HG03460 (cell line): ENCODE data around the gene KRT1.
"Not testable (repeated sequence)": the region's sequence is repeated elsewhere in the genome, so short reads cannot be mapped to it uniquely, and the experiment has no call there.

ENCODE experiments used
- ATAC-seq: cut with Tn5 transposase; IDR thresholded peaks from one replicate; pipeline ENCODE4 v1.9.1; 2021; ENCODE audit not compliant: unreplicated experiment

Gene KRT1

GRCh38 chr12:52680363-52680762 lies at the start of gene KRT1:
KRT1 (minus strand) TSS chr12:52680407; CDS start chr12:52680348, 59 bp downstream.
- no peak for ATAC-seq

GRCh38 chr12:52729147-52729546 lies 48.9 kb upstream of the KRT1 start:
- no peak for ATAC-seq

- ATAC-seq: no peak
These were observed 48.2 kb upstream of the KRT1 start for GRCh38 chr12:52728374-52728773.

- ATAC-seq: no peak
These were observed 46.8 kb upstream of the KRT1 start for GRCh38 chr12:52727037-52727436.

GRCh38 chr12:52726451-52726850 lies 46.2 kb upstream of the KRT1 start:
- no peak for ATAC-seq

- no peak for ATAC-seq
These were observed 44.2 kb upstream of the KRT1 start for GRCh38 chr12:52724384-52724783.

- no peak for ATAC-seq
These were observed 42.5 kb upstream of the KRT1 start for GRCh38 chr12:52722680-52723079.

- ATAC-seq: no peak
These were observed 41.7 kb upstream of the KRT1 start for GRCh38 chr12:52721838-52722470.

- ATAC-seq: no peak
These were observed 40.2 kb upstream of the KRT1 start for GRCh38 chr12:52720365-52720886.

- no peak for ATAC-seq
These were observed 35.9 kb upstream of the KRT1 start for GRCh38 chr12:52716061-52716460.

GRCh38 chr12:52715416-52715815 lies 35.2 kb upstream of the KRT1 start:
- ATAC-seq: no peak

GRCh38 chr12:52714887-52715281 lies 34.7 kb upstream of the KRT1 start:
- no peak for ATAC-seq

GRCh38 chr12:52713960-52714886 lies 34.0 kb upstream of the KRT1 start:
- ATAC-seq: no peak

GRCh38 chr12:52712122-52712521 lies 31.9 kb upstream of the KRT1 start:
- ATAC-seq: not testable (repeated sequence)

GRCh38 chr12:52710730-52711129 lies 30.5 kb upstream of the KRT1 start:
- ATAC-seq: no peak

GRCh38 chr12:52708010-52708409 lies 27.8 kb upstream of the KRT1 start:
- no peak for ATAC-seq

GRCh38 chr12:52704464-52704863 lies 24.3 kb upstream of the KRT1 start:
- no peak for ATAC-seq

GRCh38 chr12:52703878-52704277 lies 23.7 kb upstream of the KRT1 start:
- ATAC-seq: no peak

GRCh38 chr12:52703424-52703823 lies 23.2 kb upstream of the KRT1 start, which contains the start of gene KRT77:
KRT77 (minus strand) TSS chr12:52703524; CDS start chr12:52703434, 90 bp downstream.
- ATAC-seq: no peak

GRCh38 chr12:52702338-52702737 lies 22.1 kb upstream of the KRT1 start:
- no peak for ATAC-seq

- ATAC-seq: no peak
These were observed 21.1 kb upstream of the KRT1 start for GRCh38 chr12:52701281-52701680.

- ATAC-seq: no peak
These were observed 19.8 kb upstream of the KRT1 start for GRCh38 chr12:52699960-52700359.
